ENCODE data around the gene CACHD1.

The CACHD1 gene

DNA sequence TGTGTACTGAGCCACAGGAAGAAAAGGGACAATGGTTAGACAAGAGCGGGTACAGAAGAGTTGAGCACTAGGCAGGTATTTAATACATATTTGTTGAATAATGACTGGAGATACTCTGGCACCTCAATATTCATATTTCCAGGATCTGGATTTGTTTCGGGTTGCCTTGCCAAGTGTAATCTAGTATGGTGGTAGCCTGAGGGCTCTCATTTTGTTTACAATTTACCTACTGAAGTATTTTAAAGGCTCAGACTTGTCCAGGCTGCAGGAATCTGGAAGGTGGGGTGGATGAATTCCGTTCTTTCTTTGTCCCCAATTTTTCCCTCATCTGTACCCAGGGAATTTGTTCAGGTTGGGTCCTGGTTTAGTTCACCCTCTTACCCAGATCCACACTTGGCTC lies 95.0 kb downstream of the CACHD1 start:
- no peak for TF ChIP-seq CTCF (IDR thresholded peaks at IDR 0.05; ENCODE audit: low read depth, low read length)
- DNase-seq (ENCODE audit: extremely low read depth, low read depth) = no peak

DNA sequence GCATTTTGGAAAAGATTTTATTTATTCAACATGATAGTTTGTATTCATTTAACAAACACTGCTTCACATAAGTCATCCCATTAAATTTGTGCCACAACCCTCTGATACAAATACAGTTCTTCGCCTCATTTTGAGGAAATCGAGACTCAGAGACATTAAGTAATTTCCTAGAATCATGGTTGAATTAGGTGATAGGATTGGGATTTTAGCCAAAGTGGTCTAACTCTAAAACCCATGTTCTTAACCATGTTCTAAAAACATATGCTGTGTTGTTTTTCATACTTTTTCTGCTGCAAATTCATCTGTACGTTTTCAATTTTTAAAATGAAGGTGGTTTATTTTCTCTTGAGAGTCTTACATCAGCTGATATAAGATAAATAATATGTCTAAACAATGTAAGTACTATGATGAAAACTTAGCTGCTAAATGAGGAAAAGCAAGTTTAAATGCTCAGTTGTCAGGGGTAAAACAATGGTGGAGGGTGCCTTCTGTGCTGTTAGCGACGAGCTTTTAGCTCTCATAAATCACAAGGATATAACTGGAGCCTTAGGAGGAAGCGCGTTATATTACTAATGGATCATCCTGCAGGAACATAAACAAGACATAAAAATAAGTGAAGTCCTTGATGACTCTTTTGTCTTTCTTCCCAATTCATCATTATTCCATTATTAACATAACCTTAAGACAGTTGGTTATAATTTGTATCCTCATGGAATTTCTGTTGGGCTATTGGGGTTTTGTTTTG lies 97.7 kb downstream of the CACHD1 start:
- no peak for DNase-seq (ENCODE audit: extremely low read depth, low read depth)
- no peak for TF ChIP-seq CTCF (IDR thresholded peaks at IDR 0.05; ENCODE audit: low read depth, low read length)

- DNase-seq (ENCODE audit: extremely low read depth, low read depth) = no peak
- TF ChIP-seq CTCF (IDR thresholded peaks at IDR 0.05; ENCODE audit: low read depth, low read length) = no peak
Observed at GRCh38 chr1:64568171-64568450, 98.2 kb downstream of the CACHD1 start.

DNA sequence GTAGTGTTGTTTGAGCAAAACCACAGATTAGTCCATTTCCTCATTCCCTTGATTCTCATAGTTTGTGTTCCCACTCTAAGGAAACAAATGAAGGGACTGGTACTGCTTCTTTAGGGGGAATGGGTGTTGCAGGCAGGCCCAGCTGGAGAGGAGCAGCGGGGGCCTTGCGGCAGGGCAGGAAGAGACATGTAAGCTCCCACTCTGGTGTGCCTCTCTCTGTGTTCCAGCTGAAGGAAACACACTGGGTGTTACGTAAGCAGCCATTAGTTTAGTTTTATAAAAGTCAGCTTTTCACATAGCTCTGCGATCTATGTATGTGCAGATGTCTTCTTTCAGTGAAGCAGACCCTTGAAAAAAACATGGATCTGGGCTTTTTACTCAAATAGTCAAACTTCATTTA lies 99.5 kb downstream of the CACHD1 start:
- DNase-seq (ENCODE audit: extremely low read depth, low read depth) = no peak
- no peak for TF ChIP-seq CTCF (IDR thresholded peaks at IDR 0.05; ENCODE audit: low read depth, low read length)

DNA sequence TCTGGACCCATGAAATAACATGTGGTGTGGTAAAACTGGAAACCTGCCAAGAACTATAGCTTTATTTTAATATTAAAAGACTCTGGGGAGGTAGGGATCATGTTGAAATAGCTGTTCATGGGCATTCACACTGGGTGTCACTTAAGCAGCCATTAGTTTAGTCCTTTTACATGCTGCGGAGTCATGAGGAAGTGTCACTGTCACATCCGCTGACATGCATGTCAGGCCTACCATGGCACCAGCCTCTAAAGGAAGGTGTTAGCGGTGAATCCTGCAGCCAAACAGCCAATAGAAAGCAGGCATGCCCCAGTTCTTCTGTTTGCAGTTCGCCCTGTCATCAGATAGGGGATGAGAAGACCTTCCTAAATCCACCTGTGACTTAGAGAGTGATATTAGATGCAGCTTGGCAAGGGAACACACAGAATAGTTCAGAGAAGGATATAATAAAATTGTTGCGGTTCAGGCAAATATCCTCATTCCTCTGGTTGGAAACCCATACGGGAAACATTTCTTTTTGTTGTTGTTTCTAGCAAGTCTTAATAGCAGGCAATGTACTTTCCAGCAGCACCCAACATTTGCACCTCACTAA lies 100.4 kb downstream of the CACHD1 start:
- no peak for DNase-seq (ENCODE audit: extremely low read depth, low read depth)
- TF ChIP-seq CTCF (IDR thresholded peaks at IDR 0.05; ENCODE audit: low read depth, low read length) = no peak

DNA sequence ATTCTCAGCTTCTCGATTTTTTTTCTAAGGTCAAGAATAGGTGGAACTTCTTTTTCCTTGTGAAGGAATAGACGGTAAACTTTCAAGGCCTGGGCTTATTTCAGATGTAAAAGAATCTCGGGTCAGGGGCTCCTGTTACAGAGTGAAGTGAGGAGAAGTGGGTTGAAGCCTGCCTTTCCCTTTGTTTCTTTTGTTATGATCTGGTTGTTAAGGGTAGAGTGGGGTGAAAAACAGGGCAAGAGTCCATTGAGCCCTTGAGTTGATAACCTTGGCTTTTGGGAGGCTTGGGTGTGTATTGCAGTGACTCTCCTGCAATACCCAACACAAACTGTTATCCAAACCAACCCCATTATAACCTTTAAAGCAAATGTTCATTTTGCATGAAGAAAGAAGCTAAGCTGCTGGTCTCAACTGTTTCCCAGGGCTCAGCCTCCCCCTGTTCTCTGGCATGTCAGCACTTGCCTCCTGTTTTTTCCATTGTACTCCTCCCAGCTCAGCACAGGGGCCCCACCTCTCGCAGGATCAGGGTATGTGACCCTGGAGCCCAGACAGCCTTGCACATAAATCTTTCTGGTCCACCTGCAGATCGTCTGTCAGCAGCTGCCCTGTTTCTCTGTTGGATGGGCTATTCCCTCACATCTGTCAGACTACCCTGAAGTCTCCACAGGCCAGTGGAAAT lies 102.4 kb downstream of the CACHD1 start:
- DNase-seq (ENCODE audit: extremely low read depth, low read depth) = no peak
- TF ChIP-seq CTCF (IDR thresholded peaks at IDR 0.05; ENCODE audit: low read depth, low read length) = no peak

DNA sequence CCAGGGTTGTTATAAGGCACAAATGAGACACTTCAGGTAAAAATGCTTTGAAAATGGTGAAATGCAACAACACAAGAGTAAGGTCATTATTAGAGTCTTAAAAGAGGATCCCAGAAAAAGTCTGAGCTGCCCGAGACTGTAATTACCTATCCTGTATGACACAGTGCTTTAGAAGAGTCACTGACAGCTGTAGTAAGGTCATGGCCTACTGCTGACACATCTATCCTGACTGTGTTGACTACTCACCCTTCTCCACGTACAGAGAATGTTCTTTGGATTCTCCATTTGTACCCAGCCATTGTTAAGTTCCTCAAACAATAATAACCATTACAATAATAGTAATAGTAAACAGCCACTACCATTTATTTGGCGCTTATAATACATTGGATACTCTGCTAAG lies 104.4 kb downstream of the CACHD1 start:
- TF ChIP-seq CTCF (IDR thresholded peaks at IDR 0.05; ENCODE audit: low read depth, low read length) = no peak
- DNase-seq (ENCODE audit: extremely low read depth, low read depth) = no peak

Data from AG09319 (cell line).